ENCODE results near the gene NAP1L1.

The NAP1L1 gene

GRCh38 chr12:76083904-76084862 lies at the start of gene NAP1L1:
TSS of gene NAP1L1 (minus strand) at chr12:76084685. CDS start at chr12:76074219, 10,466 bp downstream.
- peak; percentile 82 to 94 for DNase-seq

- no peak for DNase-seq
These were observed 43.1 kb upstream of the NAP1L1 start for GRCh38 chr12:76127588-76127987.

GRCh38 chr12:76124456-76124855 lies 40.0 kb upstream of the NAP1L1 start:
- DNase-seq = no peak

- DNase-seq = no peak
These were observed 39.1 kb upstream of the NAP1L1 start for GRCh38 chr12:76123259-76124212.

DNA sequence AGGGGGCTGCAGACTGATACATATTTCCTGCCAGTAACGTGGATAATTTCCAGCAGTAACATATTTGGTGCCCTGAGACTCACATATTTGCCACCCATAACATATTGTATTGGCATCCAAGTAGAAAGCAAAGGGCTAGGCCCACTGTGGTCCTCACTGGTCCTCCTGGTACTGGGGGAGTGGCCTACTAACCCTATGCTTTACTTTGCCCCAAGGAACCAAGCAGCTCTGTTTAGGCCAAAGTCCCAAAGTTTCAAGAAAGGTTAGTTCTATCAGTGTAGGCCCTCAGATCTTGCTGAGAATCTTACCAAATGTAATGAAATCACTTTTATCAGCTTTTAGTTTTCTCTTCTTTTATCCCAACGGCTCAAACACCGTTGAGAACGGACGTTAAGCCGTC lies 35.4 kb upstream of the NAP1L1 start:
- no peak for DNase-seq

DNA sequence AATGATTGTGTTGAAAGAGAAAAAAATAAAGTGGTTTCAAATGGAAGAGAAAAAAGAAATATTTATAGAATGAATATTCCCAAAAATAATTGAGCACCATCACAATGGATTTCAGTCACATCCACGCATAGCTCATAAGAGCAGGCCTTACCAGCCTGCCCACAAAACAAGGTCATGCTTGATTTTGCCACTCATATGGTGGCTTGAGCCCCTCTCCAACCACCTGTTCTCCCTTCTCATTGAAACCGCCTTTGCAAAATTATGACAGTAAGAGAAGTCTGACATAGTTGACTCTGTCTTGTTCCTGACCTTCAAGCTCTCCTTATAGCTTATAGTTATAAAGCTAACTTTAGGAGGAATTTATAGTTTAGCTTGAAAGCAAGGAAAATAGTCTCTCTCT lies 33.3 kb upstream of the NAP1L1 start:
- no peak for DNase-seq

DNA sequence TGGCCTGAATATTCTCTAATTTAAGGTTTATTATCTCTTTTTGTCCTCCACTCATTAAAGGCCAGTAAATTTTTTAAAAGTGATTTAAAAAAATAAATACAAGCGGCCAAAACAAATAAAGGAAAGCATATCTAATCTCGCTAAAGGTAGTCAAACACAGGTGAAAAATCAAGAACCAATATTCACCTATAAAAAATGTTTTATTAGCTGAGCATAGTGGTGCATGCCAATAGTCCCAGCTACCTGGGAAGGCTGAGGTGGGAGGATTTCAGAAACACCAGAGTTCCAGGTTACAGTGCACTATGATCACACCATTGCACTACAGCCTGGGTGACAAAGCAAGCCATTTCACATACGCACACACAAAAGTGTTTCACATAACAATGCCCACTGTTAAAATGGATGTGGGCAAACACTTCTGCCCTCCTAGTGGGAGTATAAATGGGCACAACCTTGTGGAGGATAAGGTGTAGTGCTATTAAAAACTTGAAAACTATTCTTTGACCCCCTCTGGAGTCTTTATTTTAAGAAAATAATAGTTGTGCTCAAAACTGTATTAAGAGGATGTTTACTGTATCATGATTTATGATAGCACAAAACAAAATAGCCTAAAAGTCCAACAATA lies 32.7 kb upstream of the NAP1L1 start:
- no peak for DNase-seq

DNA sequence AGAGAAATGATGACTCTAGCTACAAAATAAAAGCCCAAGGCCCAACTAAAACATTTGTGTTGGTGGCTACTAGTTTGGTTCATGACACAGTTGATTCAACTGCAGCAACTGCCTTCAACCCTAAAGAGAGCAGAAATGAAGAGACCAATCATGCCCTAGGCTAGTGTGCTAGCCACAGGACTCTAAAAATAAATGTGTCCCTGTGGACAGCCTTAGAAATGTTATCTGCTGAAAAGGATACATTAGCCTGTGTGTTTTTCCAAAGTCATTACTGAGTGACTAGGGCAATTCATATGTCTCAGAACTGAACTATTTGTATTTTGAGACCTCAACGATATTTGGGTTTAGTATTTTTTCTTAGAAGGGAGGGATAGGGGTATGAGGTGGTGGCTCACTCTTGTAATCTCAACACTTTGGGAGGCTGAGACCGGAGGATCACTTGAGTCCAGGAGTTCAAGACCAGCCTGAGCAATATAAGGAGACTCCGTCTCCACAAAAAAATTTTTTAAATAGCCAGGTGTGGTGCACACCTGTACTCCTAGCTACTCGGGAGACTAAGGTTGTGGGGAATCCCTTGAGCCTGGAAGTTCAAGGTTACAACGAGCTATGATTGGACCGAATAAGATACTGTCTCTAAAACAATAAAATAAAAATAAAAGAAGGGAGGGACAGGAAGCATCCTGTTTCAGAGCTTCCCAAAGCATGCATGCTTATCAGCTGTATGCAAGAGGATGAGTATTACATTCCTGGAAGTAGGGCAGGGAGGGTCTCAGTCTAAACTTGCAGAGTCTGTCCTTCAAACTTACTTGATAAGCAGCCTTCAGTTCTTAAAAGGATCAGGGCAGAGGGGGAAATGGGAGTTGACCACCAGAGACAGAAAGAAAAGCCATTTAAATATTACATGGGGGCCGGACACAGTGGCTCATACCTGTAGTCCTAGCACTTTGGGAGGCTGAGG lies 29.6 kb upstream of the NAP1L1 start:
- DNase-seq = no peak

DNA sequence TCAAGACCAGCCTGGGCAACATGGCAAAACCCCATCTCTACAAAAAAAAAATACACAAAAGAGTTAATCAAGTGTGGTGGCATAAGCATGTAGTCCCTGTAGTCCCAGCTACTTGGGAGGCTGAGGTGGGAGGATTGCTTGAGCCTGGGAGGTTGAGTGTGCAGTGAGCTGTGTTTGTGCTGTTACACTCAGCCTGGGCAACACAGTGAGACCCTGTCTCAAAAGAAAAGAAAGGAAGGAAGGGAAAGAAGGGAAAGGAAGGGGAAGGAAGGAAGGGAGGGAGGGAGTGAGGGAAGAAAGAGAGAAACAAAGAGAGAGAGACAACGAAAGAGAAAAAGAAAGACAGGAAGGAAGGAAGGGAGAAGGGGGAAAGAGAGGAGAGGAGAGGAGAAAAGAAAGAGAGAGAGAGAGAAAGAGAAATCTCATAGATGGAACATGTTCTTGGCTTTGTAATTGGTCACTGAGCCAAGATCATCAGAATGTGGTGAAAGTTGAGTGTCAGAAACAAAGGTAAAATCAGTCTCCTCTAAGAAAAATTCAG lies 26.8 kb upstream of the NAP1L1 start:
- DNase-seq = no peak

DNA sequence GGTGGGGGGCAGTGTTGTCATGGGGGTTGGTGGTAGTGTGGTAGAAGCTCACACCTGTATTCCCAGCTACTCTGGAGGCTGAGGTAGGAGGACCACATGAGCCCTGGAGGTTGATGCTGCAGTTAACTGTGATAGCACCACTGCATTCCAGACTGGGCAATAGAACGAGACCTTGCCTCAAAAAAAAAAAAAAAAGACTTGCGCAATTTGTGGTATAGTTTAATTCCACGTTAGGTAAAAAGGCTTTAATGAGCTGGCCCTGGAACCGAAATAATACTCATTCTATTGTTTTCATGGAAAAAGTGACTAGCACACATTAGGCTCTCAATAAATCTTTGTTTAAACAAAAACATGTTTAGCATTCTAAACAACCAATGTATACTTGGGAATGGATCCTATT lies 25.4 kb upstream of the NAP1L1 start:
- DNase-seq = no peak

- no peak for DNase-seq
These were observed 23.9 kb upstream of the NAP1L1 start for GRCh38 chr12:76108356-76108755.

DNA sequence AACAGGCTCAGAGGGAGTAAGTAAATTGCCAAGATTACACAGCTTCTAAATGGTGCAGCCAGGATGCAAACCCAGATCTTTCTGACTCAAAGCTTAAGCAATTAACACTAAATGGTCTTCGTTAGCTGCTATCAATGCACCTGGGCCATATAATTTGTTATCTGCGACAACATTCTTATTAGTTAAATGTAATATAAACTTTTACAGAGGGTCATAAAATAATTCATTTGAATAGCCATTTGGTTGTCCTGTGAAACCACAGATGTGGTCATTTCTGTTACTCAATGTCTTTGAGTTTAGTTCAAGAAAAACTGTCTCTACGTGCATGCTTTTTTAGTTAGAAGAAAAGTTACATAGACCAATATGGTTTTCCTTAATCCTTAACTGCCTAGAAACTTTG lies 22.1 kb upstream of the NAP1L1 start:
- no peak for DNase-seq

DNA sequence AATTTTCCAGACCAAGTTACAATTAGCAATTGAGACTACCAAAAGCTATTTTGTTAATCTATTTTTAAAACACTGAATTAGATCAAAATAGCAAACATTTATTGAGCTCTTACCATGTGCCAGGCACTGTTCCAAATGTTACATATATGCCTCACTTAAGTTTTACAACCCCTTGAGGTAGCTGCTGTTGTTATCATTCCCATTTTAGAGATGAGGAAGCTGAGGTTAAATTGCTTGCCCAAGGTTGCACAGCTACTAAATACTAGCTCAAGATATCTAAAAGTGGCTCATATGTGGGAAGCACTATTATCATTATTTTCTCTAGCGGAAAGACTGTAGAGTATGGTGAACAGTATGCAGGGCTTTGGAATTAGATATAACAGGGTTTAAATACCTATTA lies 19.5 kb upstream of the NAP1L1 start:
- no peak for DNase-seq

- DNase-seq = no peak
These were observed 17.4 kb upstream of the NAP1L1 start for GRCh38 chr12:76101739-76102385.

DNA sequence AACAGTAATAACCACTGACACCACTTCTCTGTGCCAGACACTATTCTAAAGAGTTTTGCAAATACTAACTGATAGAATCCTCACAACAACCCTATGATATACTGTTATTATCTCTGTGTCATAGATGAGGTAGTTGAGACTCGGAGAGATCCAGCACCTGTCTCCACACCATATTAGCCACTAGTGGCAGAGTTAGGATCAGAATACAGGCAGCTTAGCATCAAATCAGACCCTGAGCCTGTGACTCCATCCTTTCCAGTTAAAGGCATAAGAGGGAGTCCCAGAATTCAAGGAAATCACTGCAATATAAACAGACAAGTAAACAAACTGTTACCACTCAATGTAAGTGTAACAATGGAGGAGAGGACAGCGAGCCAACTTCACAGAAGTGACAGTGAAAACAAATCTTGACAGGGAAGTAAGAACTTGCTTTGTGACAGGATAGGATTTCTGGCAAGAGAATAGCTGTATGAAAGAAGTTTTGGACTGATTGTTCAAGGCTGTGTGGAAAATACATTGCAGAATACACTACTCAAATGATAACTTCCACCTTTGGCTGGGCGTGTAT lies 11.7 kb upstream of the NAP1L1 start:
- DNase-seq = no peak

DNA sequence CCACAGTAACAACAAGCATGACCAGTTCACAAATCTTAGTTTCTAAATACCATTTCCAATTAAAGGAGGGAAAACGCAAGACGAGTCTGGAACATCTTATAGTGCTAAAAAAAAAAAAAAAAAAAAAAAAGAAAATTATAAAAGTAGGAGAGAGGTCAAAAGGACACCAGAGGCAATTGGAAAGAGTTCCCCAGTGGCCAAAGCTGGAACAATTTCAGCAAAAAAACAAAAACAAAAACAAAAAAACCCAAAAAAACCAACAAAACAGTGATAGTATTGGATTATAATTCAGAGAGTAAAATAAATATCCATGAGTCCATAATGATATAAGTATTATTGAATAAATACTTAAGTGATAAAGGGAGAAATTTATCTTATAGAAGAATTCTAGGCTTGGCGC lies 10.3 kb upstream of the NAP1L1 start:
- DNase-seq = no peak

- DNase-seq = no peak
These were observed 6.8 kb upstream of the NAP1L1 start for GRCh38 chr12:76091246-76091754.

DNA sequence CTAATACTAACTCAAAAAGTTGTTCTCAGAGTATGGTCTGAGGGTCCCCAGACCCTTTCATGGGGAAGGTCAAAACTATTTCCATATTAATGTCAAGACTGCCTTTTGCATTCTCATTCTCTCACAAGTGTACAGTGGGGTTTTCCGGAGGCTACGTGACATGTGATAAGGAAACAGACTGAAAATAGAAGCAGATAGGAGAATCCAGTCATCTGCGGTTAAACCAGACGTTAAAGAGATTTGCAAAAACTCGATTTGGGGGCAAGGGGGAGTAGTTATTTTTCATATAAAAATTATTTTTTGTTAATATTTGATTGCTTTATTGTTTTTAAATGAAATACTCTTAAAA lies 1.0 kb upstream of the NAP1L1 start:
- peak in 1 of 2 experiments; percentile 8 for DNase-seq

- DNase-seq = peak in 1 of 2 experiments; percentile 85
These were observed 506 bp upstream of the NAP1L1 start for GRCh38 chr12:76084863-76085519.

Measured in cerebellar nuclear complex (tissue), 1 donor.